Mesodermal cell (in vitro differentiated cells): ENCODE results near the gene SMIM30. TPM values are rescaled to one million over a fixed set of nuclear protein-coding genes. Genes with fewer than 3 reads are reported as not detected.
A peak's percentile ranks its signal among the peaks of the same experiment; 100 is the strongest.
"Not testable (repeated sequence)": the region's sequence is repeated elsewhere in the genome, so short reads cannot be mapped to it uniquely, and the experiment has no call there.

Experiments
- H3K27ac ChIP-seq: 2 replicates; pipeline ENCODE4 v1.7.0; 2013; ENCODE audit warnings: mild to moderate bottlenecking, low read depth, low read length, moderate library complexity; ENCODE audit not compliant: severe bottlenecking
- H3K36me3 ChIP-seq: 2 replicates; pipeline ENCODE4 v1.7.1; 2013; ENCODE audit warnings: mild to moderate bottlenecking, low read length, moderate library complexity; ENCODE audit not compliant: control insufficient read depth, insufficient read depth
- H3K4me1 ChIP-seq: one replicate; pipeline ENCODE4 v1.7.1; 2013; ENCODE audit warnings: mild to moderate bottlenecking, low read length; ENCODE audit not compliant: insufficient read depth, control insufficient read depth, poor library complexity, severe bottlenecking
- H3K4me3 ChIP-seq: 2 replicates; pipeline ENCODE4 v1.7.0; 2013; ENCODE audit warnings: low read length, control low read depth, mild to moderate bottlenecking; ENCODE audit not compliant: insufficient read depth, poor library complexity, severe bottlenecking; ENCODE audit errors: extremely low read depth
- H3K9me3 ChIP-seq: 2 replicates; pipeline ENCODE4 v1.7.1; 2013; ENCODE audit warnings: mild to moderate bottlenecking, low read length, moderate library complexity; ENCODE audit not compliant: control insufficient read depth
- WGBS, 2 experiments: methylation state at CpG; one replicate each; pipeline ENCODE4 v1.1.5; 2013; ENCODE audit warnings: missing lambda C conversion rate in 2 of 2; ENCODE audit not compliant: insufficient coverage in 2 of 2; 5-methylcytosine and 5-hydroxymethylcytosine counted together
- polyA plus RNA-seq, 2 experiments: library from polyadenylated mRNA; stranded (reverse); fragments of 50-300 nt; gene quantifications; one replicate each; pipeline ENCODE4 v1.2.3, GENCODE V29; 2013

The SMIM30 gene
- polyA plus RNA-seq (2013, experiment 1 of 2) = 64.7 TPM
- polyA plus RNA-seq (2013, experiment 2 of 2) = 80.0 TPM

- Histone ChIP-seq H3K36me3 (peaks cover 31% of the 10 kb centered on the region), H3K4me1 (peaks cover 2% of the 10 kb centered on the region), H3K9me3 (no peaks in the 10 kb centered on the region), H3K4me3 (peak within 1 kb of the TSS; percentile 71), H3K27ac (peak within 1 kb of the TSS; percentile 59)
- WGBS, 2 experiments = 3 to 5% methylated on average over 11 to 15 of the region's 35 CpGs
These were observed at the start of gene SMIM30 for GRCh38 chr7:113118074-113118959. TSS of gene SMIM30 (minus strand) at chr7:113118554. CDS start at chr7:113117578, 976 bp downstream.

GRCh38 chr7:113166176-113166575 is 47.8 kb upstream of the SMIM30 start:
- no CpG with 5 or more reads among the region's 1 CpG for WGBS, 2 experiments
- H3K9me3 ChIP-seq, H3K27ac ChIP-seq, H3K4me1 ChIP-seq, H3K36me3 ChIP-seq, H3K4me3 ChIP-seq: not testable (repeated sequence)

- WGBS, 2 experiments = 86 to 90% methylated on average over 2 of the region's 2 CpGs
These were observed 42.7 kb upstream of the SMIM30 start for GRCh38 chr7:113161050-113161449.

GRCh38 chr7:113159746-113160339 is 41.5 kb upstream of the SMIM30 start:
- H3K27ac ChIP-seq = no peak overlapping the region
- H3K4me3 ChIP-seq = no peak overlapping the region
- H3K36me3 ChIP-seq = no peaks in the 10 kb centered on the region
- no peaks in the 10 kb centered on the region for H3K9me3 ChIP-seq
- H3K4me1 ChIP-seq = no peaks in the 10 kb centered on the region
- 73 to 75% methylated on average over 1 to 2 of the region's 5 CpGs for WGBS, 2 experiments

More at GRCh38 chr7:113161050-113161449, 42.7 kb upstream of the SMIM30 start:
- Histone ChIP-seq H3K9me3 (no peaks in the 10 kb centered on the region), H3K27ac (no peak overlapping the region), H3K36me3 (no peaks in the 10 kb centered on the region), H3K4me3 (no peak overlapping the region), H3K4me1 (no peaks in the 10 kb centered on the region)

GRCh38 chr7:113158756-113159155 is 40.4 kb upstream of the SMIM30 start:
- no peak overlapping the region for H3K27ac ChIP-seq
- H3K9me3 ChIP-seq = no peaks in the 10 kb centered on the region
- no peak overlapping the region for H3K4me3 ChIP-seq
- H3K36me3 ChIP-seq = no peaks in the 10 kb centered on the region
- 56% methylated on average over 1 of the region's 2 CpGs; no CpG with 5 or more reads in 1 of the 2 experiments for WGBS, 2 experiments
- H3K4me1 ChIP-seq = no peaks in the 10 kb centered on the region

- H3K27ac ChIP-seq = no peak overlapping the region
- H3K4me1 ChIP-seq = no peaks in the 10 kb centered on the region
- H3K9me3 ChIP-seq = no peaks in the 10 kb centered on the region
- no CpG with 5 or more reads among the region's 3 CpGs for WGBS, 2 experiments
- no peaks in the 10 kb centered on the region for H3K36me3 ChIP-seq
- H3K4me3 ChIP-seq = no peak overlapping the region
These were observed 35.8 kb upstream of the SMIM30 start for GRCh38 chr7:113154117-113154516.

GRCh38 chr7:113144817-113145216 is 26.5 kb upstream of the SMIM30 start:
- WGBS, 2 experiments = 60% methylated on average over 1 of the region's 1 CpG; no CpG with 5 or more reads in 1 of the 2 experiments
- H3K9me3 ChIP-seq = no peaks in the 10 kb centered on the region
- no peaks in the 10 kb centered on the region for H3K36me3 ChIP-seq
- no peak overlapping the region for H3K27ac ChIP-seq
- H3K4me1 ChIP-seq = no peaks in the 10 kb centered on the region
- H3K4me3 ChIP-seq = no peak overlapping the region

GRCh38 chr7:113143486-113144257 is 25.3 kb upstream of the SMIM30 start:
- Histone ChIP-seq H3K36me3 (no peaks in the 10 kb centered on the region), H3K4me3 (no peak overlapping the region), H3K4me1 (no peaks in the 10 kb centered on the region), H3K9me3 (no peaks in the 10 kb centered on the region), H3K27ac (no peak overlapping the region)
- no CpG with 5 or more reads among the region's 2 CpGs for WGBS, 2 experiments

GRCh38 chr7:113142385-113143119 is 24.2 kb upstream of the SMIM30 start:
- no peak overlapping the region for H3K27ac ChIP-seq
- no peak overlapping the region for H3K4me3 ChIP-seq
- H3K9me3 ChIP-seq = no peaks in the 10 kb centered on the region
- H3K36me3 ChIP-seq = no peaks in the 10 kb centered on the region
- 100% methylated on average over 1 of the region's 5 CpGs for WGBS, 2 experiments
- no peaks in the 10 kb centered on the region for H3K4me1 ChIP-seq

- Histone ChIP-seq H3K4me1 (no peaks in the 10 kb centered on the region), H3K27ac (no peak overlapping the region), H3K36me3 (no peaks in the 10 kb centered on the region), H3K4me3 (no peak overlapping the region), H3K9me3 (no peaks in the 10 kb centered on the region)
These were observed 23.4 kb upstream of the SMIM30 start for GRCh38 chr7:113141803-113142202.
